ENCODE measurements around the gene COX19.

- TF ChIP-seq CTCF (conservative IDR thresholded peaks at IDR 0.05 in 1 of 2, IDR thresholded peaks at IDR 0.05 in 1 of 2; ENCODE audit: low read depth in 1 of 2, low read length in 2 of 2), result no peak
- no peak for TF ChIP-seq EZH2 (IDR thresholded peaks at IDR 0.05; ENCODE audit: low read length, missing control alignments)
Measured at GRCh38 chr7:1020849-1021251, 45.5 kb upstream of the COX19 start.

Measured in fibroblast of lung (primary cell).